ACC112 (cell line): ENCODE results near the gene B4GALT4.
A peak's percentile ranks its signal among the peaks of the same experiment; 100 is the strongest.
"Not testable (repeated sequence)": the region's sequence is repeated elsewhere in the genome, so short reads cannot be mapped to it uniquely, and the experiment has no call there.

ENCODE experiments used
- H2AFZ ChIP-seq: fragments of 200-600 bp; sonication (generic); one replicate; pipeline ENCODE4 v1.6.0; 2017; ENCODE audit warnings: antibody characterized with exemption, low read length; ENCODE audit not compliant: unreplicated experiment
- H3K27ac ChIP-seq: fragments of 200-600 bp; sonication (generic); 2 replicates; pipeline ENCODE4 v1.5.1; 2014; ENCODE audit warnings: low read depth, mild to moderate bottlenecking, antibody characterized with exemption, low read length, moderate library complexity
- H3K27me3 ChIP-seq: fragments of 200-600 bp; sonication (generic); 2 replicates; pipeline ENCODE4 v1.6.1; 2014; ENCODE audit warnings: mild to moderate bottlenecking, antibody characterized with exemption, low read length, moderate library complexity, mixed read lengths; ENCODE audit not compliant: insufficient read depth
- H3K36me3 ChIP-seq: fragments of 200-600 bp; sonication (generic); 2 replicates; pipeline ENCODE4 v1.6.1; 2016; ENCODE audit warnings: mild to moderate bottlenecking, antibody characterized with exemption, low read length, moderate library complexity, mixed read lengths; ENCODE audit not compliant: insufficient read depth
- H3K4me1 ChIP-seq: fragments of 200-600 bp; sonication (generic); one replicate; pipeline ENCODE4 v1.6.1; 2016; ENCODE audit warnings: low read length, mixed read lengths; ENCODE audit not compliant: insufficient read depth, unreplicated experiment, control insufficient read depth
- H3K4me3 ChIP-seq: fragments of 200-600 bp; sonication (generic); 2 replicates; pipeline ENCODE4 v1.5.1; 2014; ENCODE audit warnings: mild to moderate bottlenecking, low read depth, low read length
- H3K79me2 ChIP-seq: fragments of 200-600 bp; sonication (generic); one replicate; pipeline ENCODE4 v1.6.0; 2016; ENCODE audit warnings: low read length; ENCODE audit not compliant: control insufficient read depth, unreplicated experiment, insufficient read depth

B4GALT4 gene

DNA sequence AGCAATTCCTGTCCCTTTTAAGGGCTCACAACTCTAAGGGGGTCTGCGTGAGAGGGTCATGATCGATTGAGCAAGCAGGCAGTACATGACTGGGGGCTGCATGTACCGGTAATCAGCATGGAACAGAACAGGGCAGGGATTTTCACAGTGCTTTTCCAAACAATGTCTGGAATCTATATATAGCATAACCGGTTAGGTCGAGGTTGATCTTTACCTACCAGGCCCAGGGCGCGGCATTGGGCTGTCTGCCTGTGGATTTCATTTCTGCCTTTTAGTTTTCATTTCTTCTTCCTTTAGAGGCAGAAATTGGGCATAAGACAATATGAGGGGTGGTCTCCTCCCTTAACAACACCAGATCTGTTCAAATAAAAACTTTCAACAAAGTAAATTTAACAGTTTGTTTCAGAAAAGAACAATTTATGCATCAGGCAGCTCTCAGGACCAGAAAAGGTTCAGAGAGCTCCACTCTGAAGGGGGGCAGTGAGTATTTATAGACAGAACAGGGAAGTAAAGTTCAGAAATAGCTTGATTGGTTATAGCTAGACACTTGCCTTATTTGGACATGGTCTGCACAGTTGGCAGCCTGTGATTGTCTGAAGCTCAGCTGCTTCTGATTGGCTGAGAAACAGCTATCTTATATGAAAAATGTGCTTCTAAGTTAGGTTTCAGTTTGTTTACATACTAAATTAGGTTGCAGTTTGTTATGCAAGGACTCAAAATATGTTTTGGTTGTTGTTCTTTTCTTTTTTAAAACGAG, 17.2 kb upstream of the B4GALT4 start:
- Histone ChIP-seq H2AFZ (peak overlapping the region; percentile 5), H3K4me3 (no peak overlapping the region), H3K27me3 (no peaks in the 10 kb centered on the region), H3K79me2 (no peaks in the 10 kb centered on the region), H3K4me1 (no peaks in the 10 kb centered on the region), H3K36me3 (no peaks in the 10 kb centered on the region), H3K27ac (no peak overlapping the region)

DNA sequence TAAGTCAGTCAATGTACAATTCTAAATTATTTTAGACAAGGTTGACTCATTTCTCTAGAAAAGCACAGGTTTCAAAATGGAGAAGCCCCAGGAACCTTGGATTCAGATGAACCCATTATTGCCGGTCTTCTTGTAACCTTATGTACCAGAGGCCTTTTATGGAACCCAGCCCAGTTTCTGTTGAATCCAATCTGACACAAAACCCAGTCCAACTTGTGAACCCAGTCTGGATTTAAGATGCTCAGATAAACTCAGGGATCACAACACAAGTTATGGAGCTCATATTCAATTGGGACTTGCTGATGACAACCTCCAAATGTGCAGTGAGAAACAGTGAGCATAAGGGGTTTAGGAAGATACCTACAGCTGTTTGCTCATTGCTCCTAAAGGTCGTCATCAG, 16.4 kb upstream of the B4GALT4 start:
- Histone ChIP-seq H3K4me3 (no peak overlapping the region), H3K27me3 (no peaks in the 10 kb centered on the region), H3K79me2 (no peaks in the 10 kb centered on the region), H2AFZ (no peak overlapping the region), H3K36me3 (no peaks in the 10 kb centered on the region), H3K4me1 (no peaks in the 10 kb centered on the region), H3K27ac (no peak overlapping the region)

DNA sequence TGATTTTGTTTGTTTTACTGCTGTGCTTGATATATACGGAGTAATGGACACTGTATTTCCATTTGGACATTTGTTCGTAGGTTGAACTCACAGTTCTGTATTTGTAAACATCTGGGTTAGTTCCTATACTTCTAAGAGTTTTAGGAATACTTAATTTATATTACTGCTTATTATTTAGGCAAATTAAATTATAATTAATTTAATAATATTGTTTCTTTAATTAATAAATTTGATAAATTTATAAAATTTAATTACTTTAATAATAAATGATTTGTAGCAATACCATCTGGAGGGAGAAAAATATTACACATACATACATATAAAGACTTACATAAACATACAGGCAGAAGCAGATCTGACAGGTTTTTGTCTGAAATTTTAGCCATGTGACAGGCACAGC, 14.5 kb upstream of the B4GALT4 start:
- no peaks in the 10 kb centered on the region for H3K79me2 ChIP-seq
- no peaks in the 10 kb centered on the region for H3K36me3 ChIP-seq
- no peaks in the 10 kb centered on the region for H3K27me3 ChIP-seq
- H2AFZ ChIP-seq, result no peak overlapping the region
- H3K27ac ChIP-seq, result no peak overlapping the region
- no peaks in the 10 kb centered on the region for H3K4me1 ChIP-seq
- no peak overlapping the region for H3K4me3 ChIP-seq

DNA sequence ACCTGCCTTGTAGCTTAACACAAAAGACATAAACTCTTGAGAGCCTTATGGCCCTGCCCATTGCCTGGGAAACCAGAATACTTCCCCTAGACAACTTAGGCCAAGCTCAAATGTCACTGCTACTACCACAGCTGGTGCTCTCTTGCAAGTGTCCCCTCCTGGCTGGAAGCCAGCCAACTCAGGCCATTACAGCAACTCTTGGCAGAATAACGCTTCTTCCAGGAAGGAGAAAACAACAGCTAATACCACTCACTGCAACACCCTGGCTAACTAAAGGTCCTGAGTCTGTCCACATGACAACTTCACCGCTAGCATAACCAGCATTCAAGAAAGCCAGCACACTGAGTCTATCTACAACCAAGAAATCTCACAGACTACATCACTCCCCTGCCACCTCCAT, 5.1 kb upstream of the B4GALT4 start:
- no peak overlapping the region for H2AFZ ChIP-seq
- H3K4me1 ChIP-seq, result peaks cover 6% of the 10 kb centered on the region
- H3K79me2 ChIP-seq, result no peaks in the 10 kb centered on the region
- no peak overlapping the region for H3K4me3 ChIP-seq
- H3K27ac ChIP-seq, result no peak overlapping the region
- H3K36me3 ChIP-seq, result no peaks in the 10 kb centered on the region
- no peaks in the 10 kb centered on the region for H3K27me3 ChIP-seq

DNA sequence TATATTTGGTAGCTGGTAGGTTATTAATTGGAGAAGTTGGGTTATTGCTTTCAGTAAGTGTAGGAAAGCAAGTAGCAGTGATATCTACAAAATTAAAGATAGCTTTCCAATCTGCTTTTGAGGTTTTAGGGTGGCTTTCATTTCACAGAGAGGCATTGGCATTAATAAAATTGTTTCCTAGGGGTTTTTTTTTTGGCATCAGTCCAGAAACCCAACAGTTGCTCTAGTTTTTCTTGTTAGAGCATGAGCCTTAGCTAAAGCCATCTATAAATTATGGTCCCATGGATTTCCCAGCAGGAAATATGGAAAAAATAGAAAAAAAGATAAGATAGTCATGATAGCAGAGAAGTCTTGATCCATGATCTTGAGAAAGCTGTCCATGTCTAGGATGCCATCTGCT, 3.0 kb upstream of the B4GALT4 start:
- Histone ChIP-seq H3K4me1 (peaks cover 8% of the 10 kb centered on the region), H3K36me3 (no peaks in the 10 kb centered on the region), H3K27me3 (no peaks in the 10 kb centered on the region), H3K27ac (no peak overlapping the region), H3K4me3 (no peak overlapping the region), H2AFZ (no peak overlapping the region), H3K79me2 (peaks cover 16% of the 10 kb centered on the region)

DNA sequence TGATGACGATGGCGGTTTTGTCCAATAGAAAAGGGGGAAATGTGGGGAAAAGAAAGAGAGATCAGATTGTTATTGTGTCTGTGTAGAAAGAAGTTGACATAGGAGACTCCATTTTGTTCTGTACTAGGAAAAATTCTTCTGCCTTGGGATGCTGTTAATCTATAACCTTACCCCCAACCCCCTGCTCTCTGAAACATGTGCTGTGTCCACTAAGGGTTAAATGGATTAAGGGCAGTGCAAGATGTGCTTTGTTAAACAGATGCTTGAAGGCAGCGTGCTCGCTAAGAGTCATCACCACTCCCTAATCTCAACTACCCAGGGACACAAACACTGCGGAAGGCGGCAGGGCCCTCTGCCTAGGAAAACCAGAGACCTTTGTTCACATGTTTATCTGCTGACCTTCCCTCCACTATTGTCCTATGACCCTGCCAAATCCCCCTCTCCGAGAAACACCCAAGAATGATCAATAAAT, 2.4 kb upstream of the B4GALT4 start:
- peaks cover 22% of the 10 kb centered on the region for H3K79me2 ChIP-seq
- H3K4me3 ChIP-seq, H3K4me1 ChIP-seq, H3K27ac ChIP-seq, H2AFZ ChIP-seq, H3K36me3 ChIP-seq, H3K27me3 ChIP-seq: not testable (repeated sequence)

DNA sequence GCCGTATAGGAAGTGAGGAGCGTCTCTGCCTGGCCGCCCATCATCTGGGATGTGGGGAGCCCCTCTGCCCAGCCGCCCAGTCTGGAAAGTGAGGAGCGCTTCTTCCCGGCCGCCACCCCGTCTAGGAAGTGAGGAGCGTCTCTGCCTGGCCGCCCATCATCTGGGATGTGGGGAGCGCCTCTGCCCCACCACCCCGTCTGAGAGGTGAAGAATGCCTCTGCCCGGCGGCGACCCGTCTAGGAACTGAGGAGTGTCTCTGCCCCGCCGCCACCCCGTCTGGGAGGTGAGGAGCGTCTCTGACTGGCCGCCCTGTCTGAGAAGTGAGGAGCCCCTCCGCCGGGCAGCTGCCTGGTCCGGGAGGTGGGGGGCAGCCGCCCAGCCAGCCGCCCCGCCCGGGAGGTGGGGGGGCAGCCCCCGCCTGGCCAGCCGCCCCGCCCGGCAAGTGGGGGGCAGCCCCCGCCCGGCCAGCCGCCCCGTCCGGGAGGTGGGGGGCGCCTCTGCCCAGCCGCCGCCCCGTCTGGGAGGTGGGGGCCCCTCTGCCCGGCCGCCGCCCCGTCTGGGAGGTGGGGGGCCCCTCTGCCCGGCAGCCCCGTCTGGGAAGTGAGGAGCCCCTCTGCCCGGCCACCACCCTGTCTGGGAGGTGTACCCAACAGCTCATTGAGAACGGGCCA, 1.8 kb upstream of the B4GALT4 start:
- not testable (repeated sequence) for H2AFZ ChIP-seq, H3K27ac ChIP-seq, H3K4me3 ChIP-seq, H3K27me3 ChIP-seq, H3K36me3 ChIP-seq
- H3K4me1 ChIP-seq, result peaks cover 11% of the 10 kb centered on the region
- H3K79me2 ChIP-seq, result peaks cover 23% of the 10 kb centered on the region

DNA sequence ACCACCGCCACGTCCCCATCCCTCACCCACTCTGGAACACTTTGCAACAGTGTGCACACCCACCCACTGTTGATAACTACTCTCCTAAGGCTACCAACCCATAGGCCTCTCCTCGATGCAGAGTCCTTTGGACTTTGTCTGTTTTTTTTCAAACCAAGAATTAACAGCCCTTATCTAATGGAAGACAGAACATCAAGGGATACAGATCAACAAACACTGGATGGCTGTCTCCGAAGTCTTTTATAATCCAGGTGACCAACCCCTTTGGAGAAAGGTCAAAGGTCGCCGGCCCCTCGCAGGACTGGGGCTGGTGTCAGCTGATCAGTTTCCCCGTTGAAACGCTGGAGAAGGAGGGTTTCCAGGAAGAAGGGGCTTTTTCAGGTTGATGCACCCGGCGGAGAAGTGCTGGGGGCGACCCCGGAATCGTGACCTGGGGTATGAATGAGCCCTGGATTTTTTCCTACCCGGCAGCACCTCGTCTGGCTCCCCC, 532 bp downstream of the B4GALT4 start:
- H3K79me2 ChIP-seq, result peaks cover 33% of the 10 kb centered on the region
- H2AFZ ChIP-seq, result peak overlapping the region; percentile 77
- peak overlapping the region; percentile 79 for H3K4me3 ChIP-seq
- peak overlapping the region; percentile 85 for H3K27ac ChIP-seq
- H3K27me3 ChIP-seq, result no peaks in the 10 kb centered on the region
- peaks cover 6% of the 10 kb centered on the region; the same call in 1 of the 2 replicates for H3K36me3 ChIP-seq
- peaks cover 26% of the 10 kb centered on the region for H3K4me1 ChIP-seq

DNA sequence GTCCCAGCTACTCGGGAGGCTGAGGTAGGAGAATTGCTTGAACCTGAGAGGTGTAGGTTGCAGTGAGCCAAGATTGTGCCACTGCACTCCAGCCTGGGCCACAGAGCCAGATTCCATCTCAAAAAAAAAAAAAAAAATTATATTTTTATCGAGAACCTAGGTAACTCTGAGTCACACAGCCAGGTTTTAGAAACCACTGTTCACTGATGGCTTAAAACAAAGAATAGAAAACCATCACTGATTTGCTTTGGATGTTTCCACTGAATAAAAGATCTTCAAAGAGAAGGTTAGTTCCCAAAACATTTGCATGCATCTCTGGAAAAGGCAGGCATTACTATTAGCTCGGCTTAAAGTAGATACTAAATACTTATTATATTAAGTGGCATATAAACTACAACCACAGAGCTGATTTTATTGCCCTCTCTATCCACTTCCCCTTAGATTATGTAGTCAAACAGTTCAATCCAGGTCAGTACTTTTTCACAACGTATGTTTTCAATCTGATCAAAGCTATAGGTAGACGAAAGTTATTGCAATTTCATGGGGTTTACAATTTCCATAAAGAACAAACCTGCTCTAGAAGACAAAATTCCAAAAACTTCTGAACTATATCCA, 1.4 kb downstream of the B4GALT4 start:
- H3K79me2 ChIP-seq, result peaks cover 33% of the 10 kb centered on the region
- H2AFZ ChIP-seq, result peak overlapping the region; percentile 30
- H3K36me3 ChIP-seq, result peaks cover 6% of the 10 kb centered on the region; the same call in 1 of the 2 replicates
- peaks cover 33% of the 10 kb centered on the region for H3K4me1 ChIP-seq
- H3K4me3 ChIP-seq, result peak overlapping the region; percentile 79
- H3K27ac ChIP-seq, result peak overlapping the region; percentile 85
- no peaks in the 10 kb centered on the region for H3K27me3 ChIP-seq

DNA sequence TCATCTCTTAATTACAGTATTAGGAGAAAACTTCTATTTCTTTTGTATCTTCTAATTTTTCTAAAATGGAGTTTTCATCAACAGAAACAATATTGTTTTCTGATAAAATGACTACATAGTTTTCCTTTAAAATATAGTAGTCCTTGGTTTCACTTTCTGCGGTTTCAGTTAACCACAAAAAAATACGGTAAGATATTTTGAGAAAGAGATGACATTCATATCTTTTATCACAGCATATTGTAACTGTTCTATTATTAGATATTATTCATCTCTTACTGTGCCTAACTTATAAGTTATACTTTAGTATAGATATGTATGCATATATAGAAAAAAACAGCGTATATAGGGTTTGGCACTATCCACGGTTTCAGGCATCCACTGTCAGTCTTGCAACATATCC, 2.3 kb downstream of the B4GALT4 start:
- Histone ChIP-seq H3K4me3 (peak overlapping the region; percentile 79), H3K79me2 (peaks cover 34% of the 10 kb centered on the region), H3K4me1 (peaks cover 33% of the 10 kb centered on the region)

More for the DNA sequence above, 2.3 kb downstream of the B4GALT4 start:
- H3K27me3 ChIP-seq, result no peaks in the 10 kb centered on the region
- H2AFZ ChIP-seq, result no peak overlapping the region
- 0 out of 2 replicates have a peak overlapping the region, but pooled peaks have one; percentile 31 for H3K27ac ChIP-seq
- H3K36me3 ChIP-seq, result peaks cover 12% of the 10 kb centered on the region
